HG03103 (cell line): ENCODE data around the gene LHFPL6.

Experiments used
- ATAC-seq: cut with Tn5 transposase; IDR thresholded peaks from one replicate; pipeline ENCODE4 v1.9.1; 2021; ENCODE audit warnings: low read depth; ENCODE audit not compliant: unreplicated experiment

LHFPL6 gene

DNA sequence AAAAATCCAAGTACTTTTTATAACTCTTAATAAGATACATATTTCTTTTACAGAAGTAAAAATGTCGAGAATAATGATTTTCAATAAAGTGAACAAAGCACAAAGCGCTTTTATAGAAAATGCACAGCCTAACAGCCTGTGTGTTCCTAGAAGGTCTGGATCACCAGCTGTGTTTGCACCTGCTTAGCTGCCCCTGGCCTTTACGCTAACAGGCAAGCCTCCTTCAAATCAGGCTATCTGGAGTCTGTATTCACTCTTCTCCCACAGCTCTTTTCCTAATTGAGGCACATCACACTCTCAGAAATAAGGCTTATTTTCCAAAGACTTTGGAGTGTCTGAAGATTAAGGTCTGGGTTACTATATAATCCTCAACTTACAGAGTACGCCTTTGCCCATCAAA lies 183.1 kb downstream of the LHFPL6 start:
- ATAC-seq = no peak

DNA sequence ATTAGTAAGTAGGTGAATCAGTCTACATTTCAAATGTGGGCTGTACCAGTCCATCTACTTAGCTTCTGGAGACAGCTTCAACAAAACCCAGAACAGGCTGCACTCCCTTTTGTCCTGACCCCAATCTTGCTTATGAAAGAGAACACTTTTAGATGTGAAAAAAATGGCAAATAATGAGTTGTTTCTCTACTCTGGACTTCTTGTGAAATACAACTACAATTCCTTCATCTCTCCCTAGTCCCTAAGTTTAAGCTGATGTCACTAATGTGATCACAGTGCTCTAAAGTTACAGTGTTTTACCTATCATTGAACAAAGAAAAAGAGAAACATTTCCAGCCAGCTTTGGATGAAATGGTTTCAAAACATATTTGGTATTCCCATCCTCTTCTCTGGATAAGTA lies 183.9 kb downstream of the LHFPL6 start:
- no peak for ATAC-seq

DNA sequence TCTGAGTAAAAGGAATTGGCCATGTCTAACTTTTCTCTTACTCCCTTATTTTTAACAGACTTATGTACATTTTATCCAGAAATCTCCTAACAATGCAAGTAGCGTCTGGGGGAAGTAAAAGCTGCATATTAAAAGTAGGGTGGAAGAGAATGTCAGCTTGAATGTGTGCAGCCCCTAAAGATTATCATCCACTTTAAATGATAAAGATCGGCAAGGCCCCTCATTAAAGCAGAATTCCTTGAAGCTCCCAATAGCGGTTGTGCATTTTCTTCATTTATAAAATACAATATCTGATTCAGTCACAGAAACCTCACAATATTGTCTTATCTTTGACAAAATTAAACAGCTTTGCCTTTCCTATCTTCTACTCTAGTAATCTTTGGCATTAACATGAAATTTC lies 184.6 kb downstream of the LHFPL6 start:
- ATAC-seq = no peak

DNA sequence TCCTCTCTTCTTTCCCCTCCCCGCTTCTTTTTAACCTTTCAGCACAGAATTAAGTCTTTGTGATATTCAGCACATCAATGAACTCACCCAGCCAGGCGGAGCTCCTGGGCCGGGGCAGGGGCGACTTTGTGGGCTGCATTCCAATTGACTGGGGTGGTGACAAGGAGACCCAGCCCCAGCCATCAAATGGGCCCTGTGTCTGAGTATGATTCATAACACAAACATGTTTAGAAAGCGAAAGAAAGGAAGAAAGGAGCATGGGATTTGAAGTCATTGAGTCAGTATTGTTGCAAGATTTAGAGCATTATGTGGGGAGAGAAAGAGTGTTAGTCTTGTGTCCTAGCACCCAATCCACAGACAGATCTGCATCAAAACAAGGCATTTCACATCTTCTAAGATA lies 185.3 kb downstream of the LHFPL6 start:
- no peak for ATAC-seq

DNA sequence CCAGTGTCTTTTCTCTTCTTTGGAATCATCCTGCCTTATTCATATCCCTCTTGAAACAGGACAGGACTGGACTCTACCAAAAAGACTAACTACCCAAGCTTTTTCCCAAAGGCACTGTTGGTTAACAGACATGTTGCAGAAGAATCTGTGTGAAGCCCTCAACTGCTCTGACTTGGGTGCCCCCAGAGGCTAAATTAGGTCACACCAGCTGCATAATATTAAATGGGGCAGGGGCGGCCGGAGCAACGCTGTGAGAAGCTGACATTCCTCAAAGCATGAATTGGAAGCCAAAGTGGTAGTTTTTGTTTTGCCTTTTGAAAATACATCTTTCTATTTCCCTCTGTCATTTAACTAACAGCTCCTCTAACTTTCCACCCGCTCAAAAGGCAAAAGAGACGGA lies 185.9 kb downstream of the LHFPL6 start:
- no peak for ATAC-seq

DNA sequence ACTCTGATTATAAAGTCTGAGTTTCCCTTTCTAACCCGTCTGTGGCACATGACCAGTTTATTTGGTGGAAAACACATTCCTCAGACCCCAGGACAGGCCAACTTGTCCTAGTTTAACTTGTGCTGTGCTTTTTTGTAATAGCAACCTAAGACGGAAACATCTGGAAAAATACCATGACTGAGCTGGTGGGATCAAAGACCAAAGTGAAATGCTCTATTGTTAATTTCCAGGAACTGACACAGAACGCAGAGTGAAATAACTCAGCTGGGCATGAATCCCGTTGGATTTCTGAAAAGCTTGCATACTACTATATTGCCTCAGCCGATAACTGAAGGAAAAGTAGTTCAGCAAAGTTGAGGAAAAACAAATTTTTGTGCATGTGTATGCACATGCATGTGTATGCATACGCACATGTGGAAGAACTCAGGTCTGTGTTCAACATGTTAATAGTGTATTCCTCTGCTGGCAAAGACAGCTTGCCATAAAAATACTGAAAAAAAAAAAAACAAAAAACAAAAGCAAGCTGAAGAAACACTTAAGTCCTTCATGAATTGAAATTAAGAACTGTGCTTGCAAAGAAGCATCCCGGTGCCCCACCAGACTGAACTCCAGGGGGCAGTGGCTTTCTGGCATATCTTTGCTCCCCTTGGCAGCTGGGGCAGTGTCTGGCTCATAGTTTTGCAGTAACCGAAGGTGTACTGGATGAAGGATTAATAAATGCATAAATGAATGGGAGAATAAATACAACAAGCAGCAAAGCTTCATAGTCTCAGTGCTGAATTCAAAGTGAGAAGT lies 187.8 kb downstream of the LHFPL6 start:
- no peak for ATAC-seq

DNA sequence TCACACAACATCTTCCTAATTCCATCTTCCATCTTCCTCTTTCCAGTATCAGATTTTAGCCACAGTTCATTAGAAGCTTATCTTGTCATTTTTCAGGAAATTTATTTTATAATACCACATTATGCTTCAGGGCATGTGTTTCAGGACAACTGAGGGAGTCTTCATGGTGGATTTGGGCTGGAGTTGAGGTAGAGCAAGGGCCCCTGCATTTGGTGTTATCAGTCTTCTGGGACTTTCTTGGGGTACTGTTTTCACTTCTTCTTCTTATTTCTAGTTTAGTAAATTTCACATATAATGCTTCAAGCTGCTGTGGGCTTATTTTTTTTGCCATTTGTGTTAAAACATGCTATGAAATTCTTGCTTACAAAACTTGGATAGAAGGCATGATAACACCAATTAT lies 188.7 kb downstream of the LHFPL6 start:
- ATAC-seq = no peak

DNA sequence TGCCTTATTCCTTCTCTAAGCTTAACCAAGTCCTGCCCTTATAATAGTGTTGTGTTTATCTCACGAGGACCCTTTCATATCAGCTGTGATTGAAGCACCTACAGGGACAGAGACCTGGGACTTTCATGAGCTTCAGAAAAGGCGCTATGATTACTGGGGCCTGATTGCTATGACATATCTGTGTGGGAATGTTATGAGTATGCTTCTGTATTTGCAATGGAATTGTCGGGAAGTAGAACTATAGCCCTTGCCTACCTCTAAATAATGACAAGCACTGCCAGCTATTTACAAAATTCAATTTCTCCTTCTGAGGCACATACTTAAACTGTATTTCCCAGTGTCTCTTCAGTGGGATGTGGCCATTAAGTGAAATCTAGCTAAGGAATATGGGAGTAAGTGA lies 191.5 kb downstream of the LHFPL6 start:
- ATAC-seq = no peak

DNA sequence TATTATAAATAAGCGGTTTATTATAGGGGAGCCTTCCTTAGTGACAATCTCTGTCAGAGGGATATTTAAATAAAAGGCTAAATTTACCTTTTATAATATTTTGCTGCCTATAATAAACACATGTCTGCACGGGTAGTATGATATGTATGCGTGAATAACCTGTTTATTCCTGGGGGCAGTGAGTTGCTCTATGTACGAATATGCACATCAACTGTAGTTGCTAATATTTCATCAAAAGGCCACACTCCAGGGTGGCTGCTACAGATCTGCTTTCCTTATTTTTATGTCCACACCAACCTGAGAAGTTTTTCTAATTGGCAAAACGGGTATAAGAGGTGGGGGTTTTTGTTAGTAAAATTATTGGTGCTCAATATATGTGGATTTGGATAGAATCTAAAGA lies 192.0 kb downstream of the LHFPL6 start:
- ATAC-seq = no peak

DNA sequence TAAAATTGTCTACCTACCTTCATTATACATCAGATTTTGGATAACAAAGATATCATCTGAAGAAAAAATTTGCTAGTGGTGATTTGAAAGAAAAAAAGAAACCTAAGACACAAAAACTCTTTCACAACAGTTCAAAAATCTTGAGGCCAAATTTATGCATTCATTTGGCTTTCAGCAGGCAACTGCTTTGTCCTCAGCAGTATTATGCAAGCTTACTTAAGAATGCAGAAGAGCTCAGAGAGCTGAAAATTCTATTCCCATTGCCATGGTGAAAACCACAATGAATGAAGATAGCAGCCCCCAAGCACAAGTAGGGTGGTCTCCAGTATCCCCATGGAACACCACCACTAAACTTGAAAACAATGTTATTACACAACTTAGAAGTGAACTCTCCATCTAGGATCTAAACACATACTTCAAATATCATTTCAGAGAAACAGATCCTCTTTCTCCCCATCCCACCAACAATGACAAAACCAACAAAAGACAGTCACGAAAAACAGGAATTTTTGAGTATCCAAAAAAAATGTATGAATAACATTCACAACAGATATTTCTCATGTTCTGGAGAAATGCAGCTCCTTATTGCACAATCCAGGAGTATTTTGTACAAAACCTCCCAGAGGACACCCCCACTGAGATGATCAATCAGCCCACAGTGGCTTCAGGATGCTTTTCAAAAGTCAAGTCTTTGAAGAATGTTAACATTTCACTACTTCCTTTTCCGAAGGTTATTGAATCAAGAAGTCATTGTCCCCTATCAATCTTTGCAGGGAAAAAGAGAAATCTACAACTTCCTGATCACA lies 192.7 kb downstream of the LHFPL6 start:
- ATAC-seq = no peak

DNA sequence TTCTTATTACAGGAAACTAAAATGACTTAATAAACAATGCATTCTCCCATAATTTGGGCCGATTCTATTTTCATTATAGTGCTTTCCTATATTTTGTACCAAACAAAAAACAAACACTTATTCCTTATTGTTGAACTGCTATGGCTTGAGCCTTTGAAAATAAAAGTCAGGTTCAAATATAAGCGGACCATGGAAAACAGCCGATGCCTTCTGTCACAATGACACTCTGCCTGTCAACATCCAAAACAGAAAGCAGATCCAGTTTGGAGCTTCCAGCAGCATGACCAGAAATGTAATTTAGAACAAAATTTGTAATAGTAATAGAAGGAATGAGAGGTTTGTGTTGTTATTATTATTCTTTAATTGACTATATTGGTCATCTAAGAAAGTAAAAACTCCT lies 194.5 kb downstream of the LHFPL6 start:
- ATAC-seq = no peak

DNA sequence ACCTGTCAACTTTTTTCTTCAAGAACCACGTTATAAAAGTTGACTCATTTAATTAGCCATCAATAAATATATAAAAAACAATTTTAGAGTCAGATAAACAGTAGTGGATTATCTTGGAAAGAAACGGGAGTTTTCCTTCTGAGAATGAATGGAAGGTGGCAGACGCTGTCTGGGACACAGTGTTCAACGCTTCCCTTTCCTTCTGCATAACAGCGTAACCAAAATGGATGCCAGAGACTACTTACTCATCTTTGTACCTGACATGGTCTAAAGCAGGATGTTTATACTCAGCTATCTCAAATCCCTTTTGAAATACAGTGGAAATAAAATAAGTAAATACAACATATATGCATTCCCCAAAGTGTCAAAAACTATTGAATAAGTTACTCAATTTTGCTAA lies 195.2 kb downstream of the LHFPL6 start:
- ATAC-seq = no peak

DNA sequence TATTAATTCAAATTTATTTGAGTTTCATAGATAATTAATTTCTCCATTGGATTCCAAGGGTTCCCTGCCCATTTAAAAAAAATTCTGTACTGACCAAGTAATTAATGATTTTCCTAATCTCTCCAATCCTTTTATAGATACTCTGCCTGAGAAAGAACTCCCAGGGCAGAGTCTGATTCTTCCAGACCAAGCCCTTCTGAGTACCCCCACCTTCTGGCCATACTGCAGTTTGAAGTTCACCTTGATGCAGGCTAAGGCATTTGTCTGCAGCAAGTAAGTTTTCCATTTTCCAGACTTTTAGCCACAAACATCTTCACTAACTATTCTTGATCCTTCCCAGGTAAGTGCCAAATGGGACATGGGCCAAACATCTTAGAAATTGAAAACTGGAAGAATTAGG lies 195.9 kb downstream of the LHFPL6 start:
- ATAC-seq = no peak

DNA sequence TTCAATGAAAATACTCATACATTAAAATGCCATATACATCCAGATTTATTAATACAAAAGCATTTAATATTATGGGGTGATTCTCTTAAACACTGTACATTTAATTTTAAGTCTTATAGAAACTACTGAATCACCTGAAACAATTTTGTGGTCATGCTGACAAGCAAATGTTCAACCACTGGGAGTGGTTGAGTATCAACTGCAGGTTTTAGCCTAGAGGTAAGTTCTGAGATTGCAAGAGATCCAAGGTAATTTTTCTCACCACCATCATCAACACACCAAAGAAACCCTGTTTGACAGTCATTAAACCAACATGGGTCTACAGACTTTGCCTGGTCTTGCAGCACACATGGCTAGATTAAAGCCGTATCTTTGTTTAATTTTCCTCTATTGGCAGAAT lies 196.3 kb downstream of the LHFPL6 start:
- ATAC-seq = peak; percentile 85

DNA sequence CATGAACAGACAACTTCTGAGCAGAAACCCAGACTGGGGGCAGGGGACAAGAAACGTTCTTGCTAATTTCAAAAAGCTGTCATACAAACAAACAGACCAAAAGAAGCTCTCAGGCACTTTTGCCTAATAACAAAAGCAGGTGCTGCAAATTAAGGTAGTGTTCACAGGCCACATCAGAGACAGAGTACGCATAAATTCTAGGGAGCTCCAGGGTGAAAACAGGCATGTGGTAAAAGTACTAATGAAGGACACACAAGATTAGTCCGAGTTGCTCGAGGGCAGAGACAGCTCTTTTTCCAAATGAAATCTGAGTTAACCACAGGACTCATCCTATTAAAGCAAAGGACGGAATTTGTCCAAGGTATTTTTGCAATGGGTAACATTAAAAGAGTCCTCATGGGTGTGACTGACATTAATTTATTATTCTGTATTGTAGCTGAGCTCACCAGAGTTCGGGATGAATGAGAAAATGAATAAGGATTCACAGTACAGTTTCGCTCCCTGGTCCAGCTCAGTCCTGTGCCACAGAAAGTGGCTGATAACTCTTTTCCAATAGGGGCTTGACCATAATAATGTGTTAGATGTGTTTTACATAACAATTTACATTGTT lies 197.3 kb downstream of the LHFPL6 start:
- no peak for ATAC-seq

DNA sequence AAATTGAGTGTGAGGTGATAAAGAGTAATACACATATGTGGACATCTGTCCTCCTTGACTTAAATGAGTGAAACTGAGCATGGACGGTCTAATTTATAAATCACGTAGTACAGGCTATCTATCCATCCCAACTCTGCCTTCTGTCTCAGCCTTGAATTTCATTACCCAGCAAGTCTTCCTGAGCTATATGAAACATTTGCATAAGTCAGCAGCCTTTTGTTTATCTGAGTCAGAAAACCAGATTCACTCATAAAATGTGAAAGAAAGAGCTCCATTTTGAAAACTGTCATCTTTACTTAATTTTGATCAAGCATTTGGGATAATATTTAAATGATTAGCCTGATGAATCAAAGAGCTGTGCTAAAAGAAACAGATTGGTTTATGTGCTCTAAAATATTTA lies 197.9 kb downstream of the LHFPL6 start:
- ATAC-seq = no peak

DNA sequence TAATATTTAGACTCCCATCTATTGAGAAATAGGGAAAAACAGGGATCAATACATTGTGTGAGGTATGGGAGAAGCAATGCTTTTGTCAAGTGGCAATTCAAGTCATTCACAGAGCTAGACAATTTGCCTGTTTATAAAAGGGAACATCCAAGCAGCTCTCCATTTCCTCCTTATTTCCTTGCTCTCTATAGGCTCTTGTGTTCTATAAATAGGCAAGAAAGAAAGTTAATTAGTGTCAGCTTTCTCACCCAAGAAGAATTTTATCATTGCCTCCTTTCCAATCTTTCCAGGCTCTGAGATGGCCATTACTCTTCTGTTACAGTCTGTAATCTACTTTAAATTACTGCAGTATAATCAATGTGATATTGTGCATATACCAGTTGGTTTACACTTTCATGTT lies 199.9 kb downstream of the LHFPL6 start:
- ATAC-seq = no peak

DNA sequence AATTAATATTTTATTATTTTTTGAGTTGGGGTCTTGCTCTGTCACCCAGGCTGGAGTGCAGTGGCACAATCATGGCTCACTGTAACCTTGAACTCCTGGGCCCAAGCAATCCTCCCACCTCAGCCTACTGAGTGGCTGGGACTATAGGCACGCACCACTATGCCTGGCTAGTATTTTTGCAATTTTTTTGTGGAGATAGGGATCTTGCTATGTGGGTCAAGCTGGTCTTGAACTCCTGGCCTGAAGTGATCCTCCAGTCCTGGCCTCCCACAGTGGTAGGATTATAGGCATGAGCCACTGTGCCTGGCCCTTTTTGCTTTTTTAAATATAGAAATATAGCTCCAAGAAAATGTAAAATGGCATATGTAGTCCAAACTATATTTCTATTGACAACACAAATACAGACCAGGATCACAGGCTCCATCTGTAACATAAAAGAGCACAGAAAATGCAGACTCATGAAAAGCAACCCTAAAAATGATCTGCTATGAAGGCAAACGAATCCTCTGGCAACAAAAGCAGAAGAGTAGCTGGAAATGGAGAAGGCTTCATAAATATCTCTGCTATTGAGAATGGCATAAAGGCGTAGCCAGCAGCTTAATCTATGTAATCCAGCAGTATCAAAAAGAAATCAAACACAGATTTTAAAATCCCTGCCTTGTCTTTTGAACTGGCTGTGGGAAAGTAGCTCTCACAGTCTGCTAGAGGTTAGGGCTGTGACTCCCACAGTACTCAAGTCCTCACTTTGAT lies 200.6 kb downstream of the LHFPL6 start:
- no peak for ATAC-seq

DNA sequence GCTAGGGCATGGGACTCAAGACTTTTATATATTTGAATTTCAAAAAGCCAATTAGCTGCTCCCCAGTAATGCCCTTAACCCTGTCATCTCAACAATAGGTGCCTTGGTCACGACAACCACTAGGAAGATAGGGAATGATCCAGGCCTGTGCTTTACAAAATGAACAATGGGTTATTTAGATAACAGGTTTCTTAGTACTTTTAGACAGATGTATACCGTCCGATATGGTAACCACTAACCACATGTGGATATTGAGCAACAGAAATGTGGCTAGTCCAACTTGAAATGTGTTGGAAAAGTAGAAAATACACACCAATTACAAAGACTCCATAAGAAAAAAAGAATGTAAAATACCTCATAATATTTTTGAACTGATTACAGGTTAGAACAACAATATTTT lies 201.2 kb downstream of the LHFPL6 start:
- no peak for ATAC-seq

DNA sequence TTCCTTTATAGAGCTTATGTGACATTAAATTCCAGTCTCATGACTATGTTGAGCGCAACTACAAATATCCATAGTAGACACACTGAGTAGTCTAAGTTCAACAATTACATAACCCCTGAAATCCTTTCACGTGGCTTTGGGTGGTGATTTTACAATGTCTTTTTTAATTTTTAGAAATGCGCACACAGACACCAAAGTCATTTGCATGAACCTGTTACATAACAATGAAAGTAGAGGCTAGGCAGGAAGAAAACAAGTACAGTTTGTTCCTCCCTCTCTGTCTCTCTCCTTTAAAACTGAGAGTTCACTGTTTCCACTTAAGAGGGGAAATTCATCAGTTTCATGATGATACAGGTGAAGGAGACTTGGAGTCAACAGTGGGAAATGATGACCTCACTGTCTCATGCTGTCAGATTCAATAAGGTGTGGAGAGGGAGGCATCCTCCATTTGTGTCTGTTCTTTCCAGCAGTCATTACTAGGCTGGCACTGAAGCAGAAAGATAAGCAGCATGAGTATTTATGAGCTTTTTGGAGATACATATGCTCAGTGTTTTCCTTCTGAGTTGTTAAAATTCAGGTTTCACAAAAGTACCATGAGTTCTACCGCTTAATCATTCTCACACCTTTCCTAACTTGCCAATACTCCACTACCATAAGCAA lies 201.8 kb downstream of the LHFPL6 start:
- ATAC-seq = no peak
